ENCODE measurements around the gene RPL35. TPM values are rescaled to one million over a fixed set of nuclear protein-coding genes. Genes with fewer than 3 reads are reported as not detected.

The RPL35 gene
- polyA plus RNA-seq, 1 donor (not counting 4 experiments of a cell fraction or from before 2014, with no cell fraction given) = 3,325 TPM

DNA sequence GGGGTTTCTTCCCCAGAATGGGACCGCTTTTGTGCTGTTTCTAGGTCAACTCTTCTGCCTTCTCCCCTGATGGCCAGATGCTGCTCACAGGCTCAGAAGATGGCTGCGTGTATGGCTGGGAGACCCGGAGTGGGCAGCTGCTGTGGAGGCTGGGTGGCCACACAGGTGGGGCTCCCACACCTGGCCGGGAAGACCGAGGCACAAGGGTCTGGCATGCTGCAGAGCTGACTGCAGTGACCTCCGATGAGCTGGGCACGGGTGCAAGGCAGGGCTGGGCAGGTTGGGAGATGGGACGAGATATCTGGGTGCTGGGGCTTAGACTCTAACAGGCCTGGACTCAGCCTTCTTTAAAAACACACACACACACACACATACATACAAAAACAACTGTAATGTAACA lies 7.6 kb downstream of the RPL35 start:
- Histone ChIP-seq H3K79me2 (ENCODE audit: control insufficient read depth, insufficient read depth, low read length) (peaks cover 12% of the 10 kb centered on the region), H3K9me3 (ENCODE audit: control insufficient read depth, low read depth, low read length) (no peaks in the 10 kb centered on the region), H2AFZ (ENCODE audit: control insufficient read depth, low read length) (no peak overlapping the region), H3K27me3 (ENCODE audit: control insufficient read depth, extremely low read depth, insufficient read depth, low read length) (no peaks in the 10 kb centered on the region), H3K9me1 (ENCODE audit: control insufficient read depth, extremely low read depth, insufficient read depth, low read length) (no peaks in the 10 kb centered on the region), H3K9ac (ENCODE audit: control insufficient read depth, extremely low read depth, insufficient read depth, low read length) (no peak overlapping the region), H3K4me2 (ENCODE audit: control insufficient read depth, extremely low read depth, insufficient read depth, low read depth, low read length) (no peak overlapping the region), H3K36me3 (ENCODE audit: control insufficient read depth in 2 of 2, extremely low read depth in 1 of 2, insufficient read depth in 2 of 2, low read length in 2 of 2) (peaks cover 21 to 26% of the 10 kb centered on the region in 2 experiments), H3K27ac (ENCODE audit: control insufficient read depth, insufficient read depth, low read length) (no peak overlapping the region), H4K20me1 (ENCODE audit: control insufficient read depth, extremely low read depth, insufficient read depth, low read length) (peaks cover 36% of the 10 kb centered on the region), H3K4me1 (ENCODE audit: control insufficient read depth, extremely low read depth, insufficient read depth, low read length) (peaks cover 16% of the 10 kb centered on the region), H3K4me3 (ENCODE audit: control insufficient read depth in 2 of 3, extremely low read depth in 1 of 3, insufficient read depth in 2 of 3, low read depth in 1 of 3, low read length in 3 of 3) (no peak overlapping the region)
- DNase-seq (ENCODE audit: low read depth, low spot score) (no peak), FAIRE-seq (no peak)
- dilution Hi-C loops (cut with MboI; ENCODE audit: extremely low pct_ligation_motif_present, low sequenced_read_pairs) = no loop called here
- TF ChIP-seq EZH2 (IDR thresholded peaks at IDR 0.05; ENCODE audit: low read length) = no peak
- TF ChIP-seq, protein P1, sequence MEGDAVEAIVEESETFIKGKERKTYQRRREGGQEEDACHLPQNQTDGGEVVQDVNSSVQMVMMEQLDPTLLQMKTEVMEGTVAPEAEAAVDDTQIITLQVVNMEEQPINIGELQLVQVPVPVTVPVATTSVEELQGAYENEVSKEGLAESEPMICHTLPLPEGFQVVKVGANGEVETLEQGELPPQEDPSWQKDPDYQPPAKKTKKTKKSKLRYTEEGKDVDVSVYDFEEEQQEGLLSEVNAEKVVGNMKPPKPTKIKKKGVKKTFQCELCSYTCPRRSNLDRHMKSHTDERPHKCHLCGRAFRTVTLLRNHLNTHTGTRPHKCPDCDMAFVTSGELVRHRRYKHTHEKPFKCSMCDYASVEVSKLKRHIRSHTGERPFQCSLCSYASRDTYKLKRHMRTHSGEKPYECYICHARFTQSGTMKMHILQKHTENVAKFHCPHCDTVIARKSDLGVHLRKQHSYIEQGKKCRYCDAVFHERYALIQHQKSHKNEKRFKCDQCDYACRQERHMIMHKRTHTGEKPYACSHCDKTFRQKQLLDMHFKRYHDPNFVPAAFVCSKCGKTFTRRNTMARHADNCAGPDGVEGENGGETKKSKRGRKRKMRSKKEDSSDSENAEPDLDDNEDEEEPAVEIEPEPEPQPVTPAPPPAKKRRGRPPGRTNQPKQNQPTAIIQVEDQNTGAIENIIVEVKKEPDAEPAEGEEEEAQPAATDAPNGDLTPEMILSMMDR (optimal IDR thresholded peaks at IDR 0.05 in 1 of 3, IDR thresholded peaks at IDR 0.05 in 1 of 3, conservative IDR thresholded peaks at IDR 0.05 in 1 of 3; ENCODE audit: extremely low read depth in 1 of 3, insufficient read depth in 2 of 3, low read length in 3 of 3) = no peak

DNA sequence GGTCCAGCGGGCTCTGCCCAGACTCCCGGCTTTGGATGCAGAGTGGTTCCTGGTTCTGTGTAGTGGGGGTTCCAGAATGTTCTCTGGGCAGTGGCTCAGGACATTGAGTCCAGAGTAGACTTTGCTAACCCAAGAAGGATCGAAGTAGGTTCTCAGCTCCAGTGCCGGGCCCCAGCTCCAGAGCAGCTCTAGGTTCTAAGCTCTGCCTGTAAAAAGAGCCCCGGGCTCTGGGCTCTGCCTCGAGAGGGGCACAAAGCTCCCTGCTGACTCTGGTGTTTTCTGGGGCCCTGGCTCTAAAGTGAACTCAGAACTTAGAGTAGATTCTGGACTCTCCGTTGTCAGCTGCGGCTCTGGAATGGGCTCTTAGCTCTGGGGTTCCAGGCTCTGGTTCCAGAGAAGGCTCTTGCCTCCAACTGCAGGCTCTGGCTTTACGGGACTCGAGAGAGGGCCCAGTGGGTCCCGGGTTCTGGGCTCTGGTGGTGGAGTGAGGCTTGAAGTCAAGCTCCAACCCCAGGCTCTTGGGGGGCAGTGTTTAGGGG lies 8.1 kb downstream of the RPL35 start:
- peak overlapping the region; percentile 61 for H3K9ac ChIP-seq (ENCODE audit: control insufficient read depth, extremely low read depth, insufficient read depth, low read length)
- no peak for TF ChIP-seq EZH2 (IDR thresholded peaks at IDR 0.05; ENCODE audit: low read length)
- TF ChIP-seq, protein P1 (optimal IDR thresholded peaks at IDR 0.05 in 1 of 3, IDR thresholded peaks at IDR 0.05 in 1 of 3, conservative IDR thresholded peaks at IDR 0.05 in 1 of 3; ENCODE audit: extremely low read depth in 1 of 3, insufficient read depth in 2 of 3, low read length in 3 of 3) = no peak
- H3K27ac ChIP-seq (ENCODE audit: control insufficient read depth, insufficient read depth, low read length) = no peak overlapping the region

More for the DNA sequence above, 8.1 kb downstream of the RPL35 start:
- Histone ChIP-seq H3K9me1 (ENCODE audit: control insufficient read depth, extremely low read depth, insufficient read depth, low read length) (no peaks in the 10 kb centered on the region), H4K20me1 (ENCODE audit: control insufficient read depth, extremely low read depth, insufficient read depth, low read length) (peaks cover 32% of the 10 kb centered on the region), H3K4me3 (ENCODE audit: control insufficient read depth in 2 of 3, extremely low read depth in 1 of 3, insufficient read depth in 2 of 3, low read depth in 1 of 3, low read length in 3 of 3) (peak overlapping the region; percentile 31 to 52 (median 49)), H3K79me2 (ENCODE audit: control insufficient read depth, insufficient read depth, low read length) (peaks cover 7% of the 10 kb centered on the region), H2AFZ (ENCODE audit: control insufficient read depth, low read length) (no peak overlapping the region), H3K4me2 (ENCODE audit: control insufficient read depth, extremely low read depth, insufficient read depth, low read depth, low read length) (peak overlapping the region; percentile 76), H3K27me3 (ENCODE audit: control insufficient read depth, extremely low read depth, insufficient read depth, low read length) (no peaks in the 10 kb centered on the region), H3K4me1 (ENCODE audit: control insufficient read depth, extremely low read depth, insufficient read depth, low read length) (peaks cover 13% of the 10 kb centered on the region), H3K9me3 (ENCODE audit: control insufficient read depth, low read depth, low read length) (no peaks in the 10 kb centered on the region), H3K36me3 (ENCODE audit: control insufficient read depth in 2 of 2, extremely low read depth in 1 of 2, insufficient read depth in 2 of 2, low read length in 2 of 2) (peaks cover 16 to 21% of the 10 kb centered on the region in 2 experiments)
- no peak for DNase-seq (ENCODE audit: low read depth, low spot score)
- dilution Hi-C loops (cut with MboI; ENCODE audit: extremely low pct_ligation_motif_present, low sequenced_read_pairs) = no loop called here
- FAIRE-seq = no peak
